RPMI7951 (cell line): ENCODE results near the gene MYG1. TPM values are rescaled to one million over a fixed set of nuclear protein-coding genes. Genes with fewer than 3 reads are reported as not detected.
"Not testable (repeated sequence)": the region's sequence is repeated elsewhere in the genome, so short reads cannot be mapped to it uniquely, and the experiment has no call there.

Source experiments
- DNase-seq: peaks from one replicate; pipeline ENCODE4 v3.0.0-alpha.2; 2012; ENCODE audit warnings: low read depth
- total RNA-seq: library from RNA; depleted of rRNA; stranded (reverse); fragments of >200 nt; shearing (Covaris generic); gene quantifications from 2 replicates; pipeline ENCODE4 v1.2.3, GENCODE V29; 2014

The MYG1 gene
- total RNA-seq, 1 experiment from 2014 or later: 60.0 TPM

DNA sequence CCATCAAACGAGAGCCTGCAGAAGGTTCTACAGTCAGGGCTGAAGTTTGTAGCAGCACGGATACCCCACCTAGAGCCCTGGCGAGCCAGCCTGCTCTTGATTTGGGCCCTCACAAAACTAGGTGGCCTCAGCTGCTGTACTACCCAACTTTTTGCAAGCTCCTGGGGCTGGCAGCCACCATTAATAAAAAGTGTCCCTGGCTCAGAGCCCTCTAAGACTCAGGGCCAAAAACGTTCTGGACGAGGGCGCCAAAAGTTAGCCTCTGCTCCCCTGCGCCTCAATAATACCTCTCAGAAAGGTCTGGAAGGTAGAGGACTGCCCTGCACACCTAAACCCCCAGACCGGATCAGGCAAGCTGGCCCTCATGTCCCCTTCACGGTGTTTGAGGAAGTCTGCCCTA is 13.0 kb upstream of the MYG1 start:
- no peak for DNase-seq

DNA sequence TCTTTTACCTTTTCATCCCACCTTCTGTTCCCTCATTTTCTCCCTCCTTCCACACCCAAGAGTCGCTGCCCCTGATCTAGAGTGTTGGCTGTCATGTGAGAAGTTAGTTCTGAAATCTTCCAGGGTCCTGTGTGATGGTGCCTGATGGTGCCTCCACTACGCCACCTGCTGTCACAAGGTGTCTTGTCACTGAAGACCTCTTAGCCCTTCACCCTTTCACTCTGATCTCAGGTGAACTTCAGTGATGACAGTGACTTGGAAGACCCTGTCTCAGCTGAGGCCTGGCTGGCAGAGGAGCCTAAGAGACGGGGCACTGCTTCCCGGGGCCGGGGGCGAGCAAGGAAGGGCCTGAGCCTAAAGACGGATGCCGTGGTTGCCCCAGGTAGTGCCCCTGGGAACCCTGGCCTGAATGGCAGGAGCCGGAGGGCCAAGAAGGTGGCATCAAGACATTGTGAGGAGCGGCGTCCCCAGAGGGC is 11.7 kb upstream of the MYG1 start:
- DNase-seq: peak; percentile 49

DNA sequence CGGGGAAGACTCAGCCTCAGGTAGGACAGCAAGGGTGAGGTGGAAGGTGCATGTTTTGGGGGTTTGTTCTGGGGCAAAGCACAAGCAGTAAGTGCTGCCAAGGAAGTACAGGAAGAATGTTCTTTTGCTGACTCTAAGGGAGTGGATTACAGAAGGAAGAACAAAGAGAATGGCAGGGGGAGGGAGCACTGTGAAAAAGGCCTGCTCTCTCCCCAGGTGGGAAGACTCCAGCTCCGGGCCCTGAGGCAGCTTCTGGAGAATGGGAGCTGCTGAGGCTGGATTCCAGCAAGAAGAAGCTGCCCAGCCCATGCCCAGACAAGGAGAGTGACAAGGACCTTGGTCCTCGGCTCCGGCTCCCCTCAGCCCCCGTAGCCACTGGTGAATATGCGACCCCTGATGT is 11.2 kb upstream of the MYG1 start:
- no peak for DNase-seq

DNA sequence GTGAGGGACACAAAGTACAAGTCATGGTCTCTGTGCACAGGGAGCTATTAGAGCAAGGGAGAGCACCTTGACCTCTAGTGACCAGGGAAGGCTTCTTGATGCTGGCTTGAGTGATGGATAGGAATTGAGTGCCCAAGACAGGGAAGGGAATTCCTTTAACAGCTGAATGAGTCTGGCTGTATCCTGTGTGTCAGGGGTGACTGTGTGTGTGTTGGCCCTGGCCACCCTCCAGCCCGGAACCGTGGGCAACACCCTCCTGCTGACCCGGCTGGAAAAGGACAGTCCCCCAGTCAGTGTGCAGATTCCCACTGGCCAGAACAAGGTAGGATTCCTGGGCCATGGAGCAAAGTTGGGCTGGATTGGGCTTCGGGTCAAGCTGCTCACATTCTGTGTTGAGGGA is 9.6 kb upstream of the MYG1 start:
- DNase-seq: peak; percentile 48

DNA sequence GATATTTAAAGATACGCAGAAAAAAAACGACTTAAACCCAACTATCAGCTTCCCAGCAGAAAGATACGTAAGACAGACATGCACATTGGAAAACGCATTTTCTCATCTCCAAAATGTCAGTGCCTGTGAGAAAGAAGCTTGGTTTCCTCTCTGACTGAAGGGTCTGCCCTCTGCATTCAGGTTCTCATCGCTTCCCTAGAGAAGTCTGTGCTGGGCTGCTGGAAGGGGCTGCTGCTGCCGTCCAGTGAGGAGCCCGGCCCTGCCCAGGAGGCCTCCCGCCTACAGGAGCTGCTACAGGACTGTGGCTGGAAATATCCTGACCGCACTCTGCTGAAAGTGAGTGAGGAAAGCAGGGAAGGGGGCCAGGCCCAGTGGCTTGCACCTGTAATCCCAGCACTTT is 8.8 kb upstream of the MYG1 start:
- DNase-seq: no peak

DNA sequence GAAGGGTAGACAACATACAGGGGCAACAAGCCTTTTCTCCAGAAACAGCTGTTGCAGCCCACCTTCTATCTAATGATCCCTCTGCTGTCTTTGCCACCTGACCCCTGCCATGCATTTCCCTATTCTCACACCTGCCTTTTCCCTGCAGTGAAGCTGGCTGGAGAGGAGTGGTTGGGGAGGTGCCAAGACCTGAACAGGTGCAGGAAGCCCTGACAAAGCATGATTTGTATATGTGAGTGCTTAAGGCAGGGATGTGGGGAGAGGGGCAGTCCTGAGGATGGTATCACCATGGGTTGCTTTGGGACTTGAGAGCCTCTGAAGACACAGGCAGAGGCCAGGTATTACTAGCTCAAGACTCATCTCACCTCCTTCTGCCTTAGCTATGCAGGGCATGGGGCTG is 7.1 kb upstream of the MYG1 start:
- DNase-seq: no peak

DNA sequence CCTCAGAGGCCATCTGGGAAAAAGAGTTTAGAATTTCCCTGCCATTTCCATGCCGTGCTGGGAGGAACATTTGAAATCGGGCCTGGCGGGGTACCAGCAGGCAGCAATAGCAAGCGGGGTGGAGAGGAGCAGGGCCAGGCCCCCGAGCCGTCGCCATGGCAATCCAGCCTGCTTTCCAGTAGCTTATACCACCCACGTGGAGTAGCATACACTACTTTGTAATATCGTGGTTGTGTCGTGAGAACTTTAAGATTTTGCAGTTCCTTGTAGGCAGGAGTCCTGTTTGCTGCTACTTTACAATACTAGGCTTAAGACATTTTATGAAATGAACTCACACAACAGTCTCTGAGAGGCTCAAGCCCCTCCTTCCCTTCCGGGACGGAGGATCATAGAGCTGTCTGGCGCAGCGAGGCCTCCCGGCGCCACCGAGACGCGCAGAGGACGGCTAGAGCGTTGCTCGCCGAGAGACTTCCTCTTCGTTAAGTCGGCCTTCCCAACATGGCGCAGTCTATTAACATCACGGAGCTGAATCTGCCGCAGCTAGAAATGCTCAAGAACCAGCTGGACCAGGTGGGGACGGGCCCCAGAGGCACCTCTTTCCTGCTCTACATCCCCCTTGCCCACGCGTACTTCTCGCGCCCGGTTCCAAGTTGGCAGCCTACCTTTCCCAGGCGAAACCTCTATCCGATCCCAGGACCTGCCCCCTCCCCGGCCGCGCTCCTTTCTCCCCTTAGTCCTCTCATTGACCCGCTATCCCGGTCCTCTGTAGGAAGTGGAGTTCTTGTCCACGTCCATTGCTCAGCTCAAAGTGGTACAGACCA is 4.2 kb upstream of the MYG1 start, which contains the start of gene PFDN5:
PFDN5 (plus strand) TSS at position 473 of the 821 bp plus-strand sequence; CDS start at position 499, 26 bp downstream.
- DNase-seq: peak; percentile 83

DNA sequence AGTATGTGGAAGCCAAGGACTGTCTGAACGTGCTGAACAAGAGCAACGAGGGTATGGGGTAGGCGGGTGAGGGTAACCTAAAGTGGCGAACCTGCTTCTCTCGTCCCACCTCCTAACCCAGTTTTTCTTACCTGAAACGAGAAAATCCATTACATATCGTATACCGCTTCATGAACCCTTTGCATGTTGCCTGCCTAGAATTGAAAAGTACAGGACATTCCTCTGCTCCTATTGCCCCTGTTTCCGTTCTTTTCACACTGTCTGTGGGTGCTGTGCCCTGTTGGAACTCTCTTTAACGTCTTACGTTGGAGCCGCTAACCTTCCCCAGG is 3.6 kb upstream of the MYG1 start:
- DNase-seq: no peak

DNA sequence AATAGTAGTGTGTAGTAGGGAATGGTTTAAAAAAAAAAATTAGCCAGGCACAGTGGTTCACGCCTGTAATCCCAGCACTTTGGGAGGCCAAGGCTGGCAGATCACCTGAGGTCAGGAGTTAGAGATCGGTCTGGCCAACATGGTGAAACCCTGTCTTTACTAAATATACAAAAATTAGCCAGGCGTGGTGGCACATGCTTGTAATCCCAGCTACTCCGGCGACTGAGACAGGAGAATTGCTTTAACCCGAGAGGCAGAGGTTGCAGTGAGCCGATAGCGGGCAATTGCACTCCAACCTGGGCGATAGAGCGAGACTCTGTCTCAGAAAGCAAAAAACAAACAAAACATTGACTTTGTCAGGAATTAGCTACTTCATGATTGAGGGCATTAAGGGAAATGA is 2.4 kb upstream of the MYG1 start:
- not testable (repeated sequence) for DNase-seq

DNA sequence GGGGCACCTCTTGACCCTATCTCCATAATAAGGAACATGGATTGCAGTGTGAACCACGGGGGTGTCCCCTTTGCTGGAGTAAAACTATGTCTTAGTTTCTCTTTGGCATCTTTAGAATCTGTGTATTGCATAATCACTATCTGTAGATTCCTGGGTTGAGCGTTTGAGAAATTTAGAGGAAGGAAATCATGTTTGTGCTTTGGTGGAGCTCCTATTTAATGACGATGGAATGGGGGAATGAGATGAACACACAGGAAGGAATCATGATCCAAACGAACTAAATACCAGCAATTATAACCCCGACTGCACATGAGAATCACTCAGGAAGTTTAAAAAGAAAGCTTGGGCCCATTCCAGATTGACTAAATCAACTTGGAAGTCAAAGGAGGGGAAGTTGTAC is 1.3 kb upstream of the MYG1 start:
- peak; percentile 33 for DNase-seq

DNA sequence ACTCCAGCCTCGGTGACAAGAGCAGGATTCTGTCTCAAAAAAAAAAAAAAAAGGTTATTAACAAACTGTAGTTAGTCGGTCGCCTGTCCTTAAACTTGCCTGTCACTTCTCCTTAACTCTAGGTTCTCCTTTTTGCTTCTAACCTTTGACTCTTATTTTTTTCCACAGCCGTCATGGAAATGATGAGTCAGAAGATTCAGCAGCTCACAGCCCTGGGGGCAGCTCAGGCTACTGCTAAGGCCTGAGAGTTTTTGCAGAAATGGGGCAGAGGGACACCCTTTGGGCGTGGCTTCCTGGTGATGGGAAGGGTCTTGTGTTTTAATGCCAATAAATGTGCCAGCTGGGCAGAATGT is 418 bp upstream of the MYG1 start:
- peak; percentile 81 for DNase-seq

DNA sequence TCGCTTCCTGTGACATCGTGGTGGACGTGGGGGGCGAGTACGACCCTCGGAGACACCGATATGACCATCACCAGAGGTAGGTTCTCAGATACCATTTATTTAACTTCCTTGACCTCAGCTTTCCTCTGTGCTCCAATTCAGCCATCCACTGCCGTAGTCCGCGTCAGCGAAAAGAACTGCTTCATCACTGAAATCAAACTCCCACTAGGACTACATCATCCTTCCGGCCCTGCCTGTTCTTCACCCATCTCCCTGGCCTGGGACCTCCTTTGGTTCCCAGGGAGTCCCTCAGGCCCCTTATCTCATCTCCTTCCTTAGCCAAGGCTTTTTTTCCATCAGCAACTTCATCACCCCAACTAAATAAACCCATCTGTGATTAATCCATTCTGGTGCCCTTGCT is 692 bp downstream of the MYG1 start:
- DNase-seq: peak; percentile 34

DNA sequence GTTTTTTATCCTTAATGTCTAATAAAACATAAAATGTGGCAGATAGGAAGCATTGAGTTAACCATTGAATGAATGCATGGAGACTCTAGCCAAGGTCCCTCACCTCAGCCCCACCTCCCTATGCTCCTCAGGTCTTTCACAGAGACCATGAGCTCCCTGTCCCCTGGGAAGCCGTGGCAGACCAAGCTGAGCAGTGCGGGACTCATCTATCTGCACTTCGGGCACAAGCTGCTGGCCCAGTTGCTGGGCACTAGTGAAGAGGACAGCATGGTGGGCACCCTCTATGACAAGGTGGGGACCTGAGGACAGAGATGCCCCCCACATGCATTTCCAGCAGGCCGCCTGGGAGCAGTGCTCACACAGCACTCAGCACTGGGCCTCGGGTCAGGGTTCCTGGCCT is 3.4 kb downstream of the MYG1 start:
- DNase-seq: no peak

DNA sequence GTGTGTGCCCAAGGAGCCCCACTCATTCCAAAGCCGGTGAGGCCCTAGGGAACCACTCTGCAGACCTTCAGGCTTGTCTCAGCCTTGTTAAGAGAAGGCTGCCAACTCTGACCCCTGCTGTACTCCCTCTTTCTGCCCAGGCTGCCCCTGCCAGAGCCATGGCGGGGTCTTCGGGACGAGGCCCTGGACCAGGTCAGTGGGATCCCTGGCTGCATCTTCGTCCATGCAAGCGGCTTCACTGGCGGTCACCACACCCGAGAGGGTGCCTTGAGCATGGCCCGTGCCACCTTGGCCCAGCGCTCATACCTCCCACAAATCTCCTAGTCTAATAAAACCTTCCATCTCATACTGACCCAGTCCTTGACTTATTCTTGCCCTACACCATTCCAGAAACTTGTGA is 7.3 kb downstream of the MYG1 start:
- DNase-seq: no peak

DNA sequence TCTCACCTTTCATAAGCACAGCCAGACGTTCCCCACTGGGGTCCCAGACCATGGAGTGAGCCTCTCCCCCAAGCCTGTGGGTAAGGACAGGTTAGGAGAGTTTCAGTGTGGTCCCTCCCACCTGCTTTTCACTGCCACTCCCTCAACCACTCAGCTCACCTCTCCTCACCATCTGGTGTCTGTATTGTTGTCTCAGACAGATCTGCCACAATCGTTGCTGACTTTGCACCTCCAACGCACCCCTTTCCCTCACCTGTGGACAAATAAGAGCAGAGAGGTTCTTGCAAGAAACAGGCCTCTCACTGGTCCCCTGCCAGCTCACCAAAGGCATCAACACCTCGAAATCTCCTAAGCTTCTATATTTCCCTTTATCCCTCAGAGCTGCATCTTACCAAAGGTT is 8.8 kb downstream of the MYG1 start:
- DNase-seq: no peak

DNA sequence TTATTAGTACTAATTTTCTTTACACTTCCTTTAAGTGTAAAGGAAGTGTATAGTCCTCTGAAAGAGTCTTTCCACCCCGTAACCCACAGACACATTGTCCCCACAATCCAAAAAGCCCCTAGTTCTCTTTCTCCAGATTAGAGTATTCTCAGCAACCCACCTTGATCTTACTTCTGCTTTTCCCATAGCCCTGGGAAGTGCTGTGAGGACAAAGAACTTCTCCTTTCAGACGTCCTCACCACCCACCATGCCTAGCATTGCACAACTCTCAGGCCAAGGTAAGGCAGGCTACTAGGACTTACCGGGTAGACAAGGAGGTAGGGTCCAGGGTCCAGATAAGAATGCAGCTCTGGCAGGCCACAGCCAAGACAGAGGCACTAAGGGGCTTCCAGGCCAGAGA is 14.5 kb downstream of the MYG1 start:
- no peak for DNase-seq

DNA sequence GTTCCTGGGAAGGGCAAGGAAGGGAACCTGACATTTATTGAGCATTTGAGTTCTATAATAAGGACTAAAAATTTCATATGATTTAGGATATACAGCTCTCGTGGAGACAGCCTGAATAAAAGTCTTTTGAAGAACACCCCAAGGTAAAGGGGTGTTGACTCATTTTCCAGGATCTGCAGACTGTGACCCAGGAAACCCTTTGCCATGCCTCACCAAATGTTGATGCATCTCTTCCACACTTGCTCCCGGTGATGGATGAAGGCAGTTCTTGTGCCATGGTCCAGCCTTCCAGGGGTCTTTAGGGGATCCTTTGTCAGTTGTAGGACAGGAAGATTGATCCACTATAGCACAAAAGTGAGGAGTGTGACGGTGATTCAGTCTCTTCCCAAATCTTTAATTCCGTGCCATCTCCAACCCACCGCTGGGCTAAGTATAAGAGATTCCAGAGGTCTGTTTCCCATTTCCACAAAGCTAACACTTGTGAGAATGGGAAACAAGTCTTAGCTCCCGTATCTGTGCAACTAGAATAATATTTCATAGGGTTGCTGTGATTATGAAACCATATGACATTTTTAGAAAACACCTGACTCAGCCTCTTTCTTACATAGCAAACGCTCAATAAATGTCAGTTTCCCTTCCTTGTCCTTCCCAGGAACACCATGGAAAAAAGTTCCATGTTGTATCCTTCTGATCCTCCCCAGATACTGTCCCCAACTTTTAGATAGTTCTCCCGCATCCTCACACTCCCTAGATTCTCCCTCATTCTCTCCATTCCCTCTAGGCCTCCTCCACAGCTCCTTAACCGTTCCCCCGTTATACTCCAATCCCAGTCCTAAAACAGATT is 21.1 kb downstream of the MYG1 start:
- peak; percentile 18 for DNase-seq

DNA sequence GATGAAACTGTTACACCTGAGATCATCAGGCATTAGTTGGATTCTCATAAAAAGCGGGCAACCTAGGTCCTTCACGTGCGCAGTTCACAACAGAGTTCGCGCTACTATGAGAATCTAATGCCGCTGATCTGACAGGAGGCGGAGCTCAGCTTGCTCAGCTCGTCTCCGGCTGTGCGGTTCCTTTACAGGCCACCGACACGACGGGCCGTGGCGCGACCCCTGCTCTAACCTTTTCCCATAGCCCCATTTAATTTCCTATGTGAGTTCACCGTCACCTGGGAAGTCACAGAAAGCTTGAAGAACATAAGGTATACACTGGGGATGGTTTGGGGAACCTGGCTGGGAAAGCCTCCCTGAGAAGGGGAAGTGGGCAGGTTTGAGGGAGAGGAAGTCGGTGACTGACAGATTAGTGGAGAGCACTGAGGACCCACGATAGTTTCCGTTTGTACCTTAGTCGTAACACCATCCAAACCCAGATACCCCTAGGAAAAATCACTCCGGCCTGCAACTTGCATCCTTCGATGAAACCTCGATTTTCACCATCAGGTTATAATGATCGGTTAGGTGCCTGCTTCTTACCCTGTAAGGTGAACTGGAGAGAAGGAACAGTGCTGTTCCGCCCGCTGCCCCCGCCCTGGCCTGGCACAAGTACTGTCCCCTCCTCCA is 24.8 kb downstream of the MYG1 start:
- no peak for DNase-seq

DNA sequence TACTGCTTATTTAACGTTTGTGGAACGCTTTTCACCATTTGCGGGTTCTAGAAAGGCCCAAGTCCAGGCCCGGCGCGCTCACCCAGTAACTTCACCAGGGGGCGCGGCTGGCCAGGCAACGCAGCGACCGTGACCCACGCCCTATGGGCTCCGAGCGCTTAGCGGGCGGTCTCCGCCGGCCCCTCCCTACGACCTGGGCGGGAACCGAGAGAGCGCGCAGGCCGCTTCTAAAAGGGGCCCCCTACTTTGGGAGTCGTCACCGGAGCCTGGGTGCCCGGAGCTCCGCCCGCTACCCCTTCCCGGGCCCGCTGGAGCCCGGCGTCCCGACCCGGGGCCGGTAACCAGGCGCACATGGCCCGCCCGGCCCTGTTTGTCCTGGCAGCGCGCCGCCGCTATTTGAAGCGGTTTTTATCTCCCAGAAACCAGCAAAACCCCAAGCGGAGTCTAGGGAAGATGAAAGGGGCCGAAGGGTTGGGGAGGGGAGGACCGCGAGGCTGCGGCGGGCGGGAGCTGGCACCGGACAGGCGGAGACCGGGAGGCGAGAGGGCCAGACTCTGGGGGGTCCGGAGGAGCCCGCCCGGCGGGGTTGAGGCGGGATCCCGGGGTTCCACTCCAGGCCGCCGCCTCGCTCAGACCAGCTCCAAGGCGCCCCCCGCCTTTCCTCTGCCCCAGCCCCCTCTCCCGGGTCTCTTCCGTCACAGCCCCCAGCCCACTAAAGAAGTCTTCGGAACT is 25.4 kb downstream of the MYG1 start:
- peak; percentile 89 for DNase-seq

DNA sequence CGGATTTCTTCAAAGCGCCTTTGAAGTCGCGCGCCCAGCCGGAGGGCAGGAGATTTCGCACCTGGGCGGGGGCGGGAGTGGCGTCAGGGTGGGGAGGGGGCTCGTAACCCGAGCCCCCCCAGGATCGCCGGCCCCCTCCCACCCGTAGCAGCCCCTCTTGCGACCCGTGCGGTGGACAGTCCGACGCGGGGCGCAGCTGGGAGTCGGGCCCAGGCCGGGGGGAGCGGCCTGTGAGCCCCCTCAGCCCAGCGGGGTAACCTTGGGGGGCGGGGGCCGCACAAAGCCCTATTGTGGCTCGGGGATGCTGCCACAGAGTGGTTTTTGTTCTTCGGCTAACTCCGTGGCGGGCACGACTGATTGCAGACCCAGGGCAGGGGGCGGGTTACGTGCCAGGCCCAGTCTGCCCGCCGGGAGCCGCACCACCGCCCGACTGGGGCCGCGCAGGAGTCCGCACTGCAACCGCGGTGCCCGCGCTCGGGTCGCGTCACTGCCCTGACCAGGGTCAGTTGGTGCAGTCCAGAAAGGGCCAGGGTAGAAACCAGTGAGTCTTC is 26.1 kb downstream of the MYG1 start:
- no peak for DNase-seq

DNA sequence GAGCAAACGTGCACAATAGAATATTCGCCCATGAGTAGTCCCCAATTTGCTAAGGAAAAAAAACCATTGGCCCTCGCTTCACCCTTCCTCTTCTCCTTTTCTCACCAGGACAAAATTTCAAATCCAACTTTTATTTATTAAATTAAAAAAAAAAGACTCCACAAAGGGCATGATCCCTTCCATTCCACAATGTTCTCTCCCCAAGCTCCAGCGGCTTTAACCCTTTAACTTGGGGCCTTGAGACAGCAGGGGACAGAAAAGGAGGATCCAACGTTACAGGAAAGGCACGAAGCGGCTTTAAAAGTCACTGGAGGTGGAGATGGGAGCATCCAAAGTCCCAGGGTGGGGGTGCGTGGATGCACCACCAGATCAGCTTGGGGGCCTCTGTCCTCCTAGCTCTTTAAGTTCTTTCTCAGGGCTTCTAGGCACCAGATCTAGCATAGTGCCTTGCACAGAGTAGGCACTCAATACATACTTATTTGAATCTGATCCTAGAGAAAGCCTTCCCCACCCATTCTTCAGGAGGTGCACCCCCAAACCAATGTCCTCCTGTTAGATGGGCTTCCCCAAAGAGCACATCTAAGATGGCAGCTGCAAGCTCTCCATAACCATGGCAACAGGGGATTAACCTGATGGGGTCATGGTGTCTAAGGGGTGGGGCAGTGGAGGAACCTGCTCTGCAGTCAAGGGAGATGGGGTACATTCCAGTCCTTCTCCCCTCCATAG is 27.1 kb downstream of the MYG1 start:
- DNase-seq: no peak
